T-helper 2 cell treated with Interferon-gamma antibody and Interleukin-4, amounts not matched to agents 100 ng/mL and 5 ng/mL, for 36 hours (primary cell): ENCODE measurements around the gene FBXO34. TPM values are rescaled to one million over a fixed set of nuclear protein-coding genes. Genes with fewer than 3 reads are reported as not detected.
"Not testable (repeated sequence)": the region's sequence is repeated elsewhere in the genome, so short reads cannot be mapped to it uniquely, and the experiment has no call there.

Source experiments
- intact Hi-C: fragments of 100-400 bp; cut with micrococcal nuclease; formaldehyde crosslinking; loops from one replicate; pipeline ENCODE4 v1.15.1; 2023
- total RNA-seq: library from RNA; stranded (reverse); gene quantifications from 2 replicates; pipeline ENCODE4 v1.2.3, GENCODE V29; 2022

FBXO34 gene
- total RNA-seq, 1 donor from 2014 or later: 21.9 TPM

DNA sequence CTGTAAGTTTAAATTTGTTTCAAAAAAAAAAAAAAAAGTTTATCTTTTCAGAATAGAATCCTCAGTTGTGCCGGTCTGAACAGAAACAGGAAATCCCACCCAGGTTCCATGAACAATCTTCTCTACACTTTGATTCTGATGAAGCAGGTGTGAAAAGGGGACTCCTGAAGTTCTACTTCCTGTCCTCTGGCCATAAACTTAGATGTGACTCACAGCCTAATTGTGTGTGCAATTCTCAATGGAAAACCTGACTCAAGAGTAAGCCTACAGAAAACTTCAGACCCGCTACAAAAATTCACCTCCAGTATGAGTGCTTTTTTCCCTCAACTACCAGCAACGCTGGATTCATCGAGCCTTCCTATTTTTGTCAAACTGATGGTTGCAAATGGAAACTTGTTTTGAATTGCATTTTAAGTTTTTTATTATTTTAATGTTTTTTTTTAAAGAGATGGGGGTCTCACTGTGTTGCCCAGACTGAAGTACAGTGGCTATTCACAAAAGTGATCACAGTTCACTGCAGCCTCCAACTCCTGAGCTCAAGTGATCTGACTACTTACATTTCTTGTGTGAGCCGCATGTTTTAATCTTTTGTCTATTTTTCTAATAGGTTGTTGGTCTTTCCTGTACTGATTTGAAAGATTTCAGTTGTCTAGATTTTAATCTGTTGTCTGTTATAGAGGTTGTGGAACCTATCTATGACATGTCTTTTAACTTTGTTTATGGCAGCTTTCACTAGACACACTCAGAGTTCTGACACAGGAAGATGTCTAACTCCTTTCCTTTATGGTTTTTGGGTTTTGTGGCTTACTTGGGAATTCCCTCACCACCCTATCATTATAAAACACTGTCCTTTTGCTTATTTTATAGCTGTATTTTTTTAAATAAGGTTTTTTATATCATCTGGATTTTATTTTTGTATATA, 102.8 kb downstream of the FBXO34 start:
- intact Hi-C loops: loop anchor here (2.0 kb wide), 2 partner anchors 37 kb away; partner anchors contain the start of gene ATG14

DNA sequence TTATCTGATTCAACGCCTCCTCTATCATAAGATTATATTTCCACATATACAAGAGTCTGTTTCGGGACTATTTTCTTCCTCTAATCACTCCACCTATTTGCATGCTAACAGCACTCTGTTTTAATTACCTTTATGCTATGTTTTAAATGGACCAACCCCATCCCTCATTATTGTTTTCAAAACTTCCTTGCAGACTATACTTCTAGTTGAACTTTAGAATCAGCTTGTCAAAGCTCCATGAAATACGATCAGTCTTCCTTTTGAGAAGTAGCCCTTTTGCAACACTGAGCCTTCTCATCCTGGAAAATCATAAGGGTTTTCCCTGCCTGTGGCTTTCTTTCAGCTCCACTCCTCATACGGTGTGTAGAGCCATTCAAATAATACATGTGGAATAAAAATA, 103.5 kb downstream of the FBXO34 start:
- intact Hi-C loops: loop anchor here (2.0 kb wide), 2 partner anchors 36 to 38 kb away; partner anchors contain the start of gene ATG14

- intact Hi-C loops: no loop called here
Measured at GRCh38 chr14:55377236-55377635, 106.0 kb downstream of the FBXO34 start.

- intact Hi-C loops: no loop called here
Measured at GRCh38 chr14:55381040-55381439, 109.8 kb downstream of the FBXO34 start.

GRCh38 chr14:55381561-55381960, 110.3 kb downstream of the FBXO34 start:
- intact Hi-C loops: no loop called here

DNA sequence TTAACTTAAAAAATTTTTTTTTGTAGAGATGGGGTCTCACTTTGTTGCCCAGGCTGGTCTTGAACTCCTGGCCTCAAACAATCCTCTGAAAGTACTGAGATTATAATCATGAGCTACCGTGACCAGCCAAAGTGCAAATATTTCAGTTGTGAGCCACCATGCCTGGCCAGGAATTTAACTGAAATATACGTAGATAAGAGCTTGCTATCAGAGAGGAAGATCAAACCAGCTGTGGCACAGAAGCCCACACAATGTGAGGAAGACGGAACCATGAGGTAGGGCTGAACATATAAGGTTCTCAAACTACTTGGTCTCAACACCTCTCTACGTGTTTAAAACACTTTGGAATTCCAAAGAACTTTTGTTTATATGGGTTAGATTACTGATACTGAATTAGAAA, 111.3 kb downstream of the FBXO34 start:
- intact Hi-C loops: no loop called here

DNA sequence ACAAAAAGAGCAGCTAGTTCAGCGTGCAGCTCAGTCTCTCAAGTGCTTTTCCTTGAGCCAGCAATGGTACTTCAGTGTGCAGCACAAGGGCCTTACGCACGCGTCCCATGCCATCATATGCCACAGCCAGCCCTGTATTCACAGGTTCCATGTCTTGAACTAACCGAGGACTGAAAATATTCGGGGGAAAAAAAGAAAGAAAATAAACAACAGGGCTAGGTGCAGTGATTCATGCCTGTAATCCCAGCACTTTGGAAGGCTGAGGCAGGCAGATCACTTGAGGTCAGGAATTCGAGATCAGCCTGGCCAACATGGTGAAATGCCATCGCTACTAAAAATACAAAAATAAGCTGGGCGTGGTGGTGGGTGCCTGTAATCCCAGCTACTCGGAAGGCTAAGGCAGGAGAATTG, 111.8 kb downstream of the FBXO34 start:
- intact Hi-C loops: not testable (repeated sequence)

DNA sequence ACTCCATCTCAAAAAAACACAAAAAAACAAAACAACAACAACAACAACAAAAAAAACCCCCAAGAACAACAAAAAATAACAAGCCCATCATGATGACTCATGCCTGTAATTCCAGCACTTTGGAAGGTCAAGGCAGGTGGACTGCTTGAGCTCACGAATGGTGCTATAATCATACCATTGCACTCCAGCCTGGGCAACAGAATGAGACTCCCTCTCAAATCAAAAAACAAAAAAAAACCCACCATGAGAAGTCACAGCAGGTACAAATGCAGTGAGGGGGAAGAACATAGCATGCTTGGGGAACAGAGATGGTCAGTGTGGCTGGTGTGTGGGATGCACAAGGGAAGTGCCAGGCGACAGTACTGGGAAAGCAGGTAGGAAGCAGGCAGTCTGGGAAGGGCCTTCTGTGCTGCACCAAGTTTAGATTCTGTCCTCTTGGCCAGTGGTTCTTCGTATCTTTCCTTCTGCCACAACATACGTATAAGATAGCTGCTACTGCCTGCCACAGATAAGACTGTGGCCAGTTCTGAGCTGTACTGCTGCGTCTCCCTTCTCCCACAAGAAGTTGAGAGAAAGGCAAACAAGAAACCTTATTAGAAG, 112.4 kb downstream of the FBXO34 start:
- intact Hi-C loops: no loop called here

DNA sequence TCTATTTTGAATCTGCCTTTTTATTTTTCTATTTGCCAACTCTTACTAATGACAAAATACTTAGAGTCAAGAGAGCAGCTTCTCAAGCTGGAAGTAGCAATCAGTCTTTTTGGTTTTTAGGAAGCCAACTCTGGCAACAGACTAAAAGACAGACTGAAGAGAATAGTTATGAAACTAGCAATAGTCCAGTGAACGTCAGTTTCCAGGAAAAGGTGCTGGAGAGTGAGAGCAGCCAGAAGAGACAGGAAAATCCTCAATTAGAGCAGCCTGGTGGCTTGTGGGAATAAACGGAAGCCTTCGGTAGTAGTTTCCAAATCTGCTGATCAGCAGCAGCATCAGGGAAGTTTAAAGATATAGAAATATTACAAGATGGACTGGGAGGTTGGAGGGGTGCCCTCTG, 113.3 kb downstream of the FBXO34 start:
- intact Hi-C loops: no loop called here

- intact Hi-C loops: no loop called here
Measured at GRCh38 chr14:55386037-55386808, 115.0 kb downstream of the FBXO34 start.

DNA sequence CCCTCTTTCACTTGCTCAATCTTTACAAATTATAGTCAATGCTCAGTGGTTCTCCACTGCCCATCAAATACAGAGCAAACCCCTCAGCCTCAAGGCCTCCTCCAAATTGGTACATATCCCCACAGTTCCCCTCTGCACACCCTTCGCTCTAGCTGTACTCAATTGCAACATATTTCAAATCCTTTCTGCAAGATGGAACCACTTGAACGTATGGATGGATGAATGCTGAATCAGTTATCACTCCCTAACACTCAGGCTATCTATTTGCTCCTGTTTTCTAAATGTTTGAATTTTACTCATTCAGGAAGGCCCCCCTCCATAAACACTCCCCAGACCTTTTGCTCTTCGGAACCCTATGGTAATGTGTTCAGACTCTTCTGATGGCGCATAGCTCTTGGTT, 115.9 kb downstream of the FBXO34 start:
- intact Hi-C loops: no loop called here

GRCh38 chr14:55388160-55388559, 116.9 kb downstream of the FBXO34 start:
- intact Hi-C loops: no loop called here

DNA sequence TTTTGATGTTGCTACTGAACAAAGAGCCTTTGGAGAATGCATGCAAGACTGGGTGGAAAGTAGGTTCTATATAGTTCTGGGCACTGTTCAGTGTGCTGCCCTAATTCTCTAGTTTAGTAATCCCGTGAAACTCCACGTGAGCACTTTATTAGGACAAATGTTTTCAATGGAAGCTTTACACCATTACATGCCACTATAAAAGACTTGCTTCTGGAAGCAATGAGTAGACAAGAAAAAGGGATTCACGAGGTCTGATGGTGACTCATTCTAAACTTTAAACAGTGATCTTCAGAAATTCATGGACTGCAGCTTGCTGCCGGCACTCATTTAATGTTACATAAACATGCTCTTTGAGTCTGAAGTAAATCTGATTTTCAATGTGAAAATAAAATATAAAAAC, 118.1 kb downstream of the FBXO34 start:
- intact Hi-C loops: no loop called here

DNA sequence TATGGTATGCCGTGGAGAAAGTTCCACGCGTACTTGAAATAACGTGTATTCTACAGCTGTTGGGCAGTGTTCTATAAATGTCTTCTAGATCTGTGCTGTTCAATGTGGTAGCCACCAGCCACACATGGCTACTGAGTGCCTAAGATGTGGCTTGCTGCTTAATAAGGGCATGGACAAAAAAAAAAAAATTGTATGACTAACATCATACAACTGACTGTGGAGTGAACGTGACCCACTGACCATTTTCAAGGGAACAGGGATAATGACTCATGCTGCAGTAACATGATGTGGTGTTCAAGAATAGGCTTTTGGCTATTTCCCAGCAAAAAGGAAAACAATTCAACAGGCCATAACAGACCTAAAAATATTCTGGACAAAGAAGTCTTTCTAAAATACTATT, 127.5 kb downstream of the FBXO34 start:
- intact Hi-C loops: no loop called here

GRCh38 chr14:55399183-55399582, 128.0 kb downstream of the FBXO34 start:
- intact Hi-C loops: no loop called here

DNA sequence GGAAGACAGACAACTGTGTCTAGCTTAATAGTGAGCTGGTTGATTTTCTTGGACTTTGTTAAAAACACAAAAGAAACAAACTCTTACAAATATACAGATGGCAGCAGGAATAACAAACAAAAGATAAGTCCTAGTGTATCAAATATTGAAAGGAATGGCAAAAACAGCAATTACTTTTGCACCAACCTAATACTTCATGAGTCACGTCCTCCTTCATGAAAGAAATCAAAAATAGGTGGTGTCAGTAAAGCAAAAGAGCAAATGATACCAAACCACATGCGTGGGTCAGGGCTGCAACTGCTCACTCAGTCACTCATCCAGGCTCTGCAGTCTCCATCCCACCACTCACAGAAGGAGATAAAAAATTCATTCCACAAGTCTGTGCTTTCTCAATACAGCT, 128.6 kb downstream of the FBXO34 start:
- intact Hi-C loops: no loop called here

DNA sequence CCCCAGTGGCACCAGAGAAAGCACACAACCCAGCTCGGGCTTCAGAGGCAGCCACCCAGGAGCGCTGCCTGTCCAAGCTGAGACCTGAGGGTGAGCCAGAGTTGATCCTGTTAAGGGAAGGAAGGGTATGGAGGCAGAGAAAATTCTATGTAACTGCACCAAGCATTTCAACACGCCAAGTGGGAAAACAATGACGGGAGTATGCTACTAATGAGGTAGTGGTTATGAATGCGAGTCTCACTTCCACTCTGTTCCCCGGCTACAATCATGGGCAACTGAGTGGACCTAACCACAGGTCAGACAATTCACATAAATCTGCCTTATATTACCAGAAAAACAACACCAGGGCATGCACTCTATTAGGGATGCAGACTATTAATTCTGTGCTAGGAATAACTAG, 130.5 kb downstream of the FBXO34 start:
- intact Hi-C loops: no loop called here

Other genes starting within 250 kb of the FBXO34 start
- gene WDHD1, start 244.3 kb upstream of the FBXO34 start, total RNA-seq: 42.6 and 43.2 TPM in 2 replicates
- gene SOCS4, start 244.2 kb upstream of the FBXO34 start, total RNA-seq: 32.4 and 38.7 TPM in 2 replicates
- gene MAPK1IP1L, start 219.8 kb upstream of the FBXO34 start, total RNA-seq: 114 and 116 TPM in 2 replicates
- gene LGALS3, start 142.2 kb upstream of the FBXO34 start, total RNA-seq: 49.2 and 51.1 TPM in 2 replicates
- 63.4 and 68.1 TPM in 2 replicates for gene DLGAP5, start 79.8 kb upstream of the FBXO34 start, total RNA-seq
- gene ATG14, start 140.4 kb downstream of the FBXO34 start, total RNA-seq: 5.1 and 5.3 TPM in 2 replicates
- not detected in 2 replicates for gene TBPL2, start 169.2 kb downstream of the FBXO34 start, total RNA-seq